H9 (cell line): ENCODE data around the gene POGLUT2. TPM values are rescaled to one million over a fixed set of nuclear protein-coding genes. Genes with fewer than 3 reads are reported as not detected.

Experiments
- DNase-seq: peaks from one replicate; pipeline ENCODE4 v3.0.0-alpha.2; 2017
- H2AFZ ChIP-seq: one replicate; pipeline ENCODE4 v1.6.1; 2013; ENCODE audit warnings: mild to moderate bottlenecking, low read length, control low read depth, moderate library complexity
- H2AK5ac ChIP-seq: 2 replicates; pipeline ENCODE4 v1.6.1; 2013; ENCODE audit warnings: low read length, control low read depth, mixed read lengths; ENCODE audit not compliant: insufficient read length
- H2BK120ac ChIP-seq: one replicate; pipeline ENCODE4 v1.6.1; 2013; ENCODE audit warnings: low read depth, mild to moderate bottlenecking, low read length, control low read depth, inconsistent platforms; ENCODE audit not compliant: poor library complexity, severe bottlenecking
- H2BK12ac ChIP-seq: 2 replicates; pipeline ENCODE4 v1.6.1; 2013; ENCODE audit warnings: low read length, control low read depth, mixed read lengths, low read depth; ENCODE audit not compliant: insufficient read length
- H2BK15ac ChIP-seq: 2 replicates; pipeline ENCODE4 v1.6.1; 2013; ENCODE audit warnings: low read depth, low read length, control low read depth
- H2BK20ac ChIP-seq: one replicate; pipeline ENCODE4 v1.6.1; 2013; ENCODE audit warnings: low read depth, mild to moderate bottlenecking, low read length, control low read depth, inconsistent platforms; ENCODE audit not compliant: poor library complexity, severe bottlenecking
- H2BK5ac ChIP-seq: 2 replicates; pipeline ENCODE4 v1.6.1; 2013; ENCODE audit warnings: low read length, control low read depth, mixed read lengths; ENCODE audit not compliant: insufficient read length
- H3K14ac ChIP-seq: 2 replicates; pipeline ENCODE4 v1.6.1; 2013; ENCODE audit warnings: low read length, control low read depth; ENCODE audit not compliant: insufficient read depth
- H3K18ac ChIP-seq: 2 replicates; pipeline ENCODE4 v1.6.1; 2013; ENCODE audit warnings: low read depth, mild to moderate bottlenecking, mixed read lengths, low read length, control low read depth; ENCODE audit not compliant: insufficient read length
- H3K23ac ChIP-seq: 2 replicates; pipeline ENCODE4 v1.6.1; 2013; ENCODE audit warnings: low read length, control low read depth, mixed read lengths, low read depth; ENCODE audit not compliant: insufficient read length
- H3K23me2 ChIP-seq: 2 replicates; pipeline ENCODE4 v1.6.1; 2013; ENCODE audit warnings: low read depth, mild to moderate bottlenecking, mixed read lengths, low read length, control low read depth; ENCODE audit not compliant: insufficient read length, poor library complexity, severe bottlenecking
- H3K27ac ChIP-seq: 2 replicates; pipeline ENCODE4 v1.5.1; 2013; ENCODE audit warnings: low read length, control low read depth, mixed read lengths, low read depth; ENCODE audit not compliant: insufficient read length
- H3K27me3 ChIP-seq: 2 replicates; pipeline ENCODE4 v1.6.1; 2013; ENCODE audit warnings: low read length, control low read depth, inconsistent platforms; ENCODE audit not compliant: insufficient read depth
- H3K4ac ChIP-seq: 2 replicates; pipeline ENCODE4 v1.6.1; 2013; ENCODE audit warnings: low read depth, mild to moderate bottlenecking, control low read depth, inconsistent platforms, low read length, moderate library complexity
- H3K4me1 ChIP-seq: 2 replicates; pipeline ENCODE4 v1.6.1; 2013; ENCODE audit warnings: low read length, control low read depth, inconsistent platforms; ENCODE audit not compliant: insufficient read depth
- H3K4me2 ChIP-seq: 2 replicates; pipeline ENCODE4 v1.6.1; 2013; ENCODE audit warnings: low read length, control low read depth, mixed read lengths; ENCODE audit not compliant: insufficient read length, insufficient read depth
- H3K56ac ChIP-seq: 2 replicates; pipeline ENCODE4 v1.6.1; 2013; ENCODE audit warnings: low read depth, mild to moderate bottlenecking, mixed read lengths, low read length, control low read depth; ENCODE audit not compliant: insufficient read length
- H3K79me1 ChIP-seq: 2 replicates; pipeline ENCODE4 v1.6.1; 2013; ENCODE audit warnings: low read depth, mild to moderate bottlenecking, moderate library complexity, low read length, control low read depth, inconsistent platforms; ENCODE audit not compliant: insufficient read depth, poor library complexity, severe bottlenecking
- H3K79me2 ChIP-seq: 2 replicates; pipeline ENCODE4 v1.6.1; 2013; ENCODE audit warnings: low read length, control low read depth, inconsistent platforms; ENCODE audit not compliant: insufficient read depth
- H3K9ac ChIP-seq: 2 replicates; pipeline ENCODE4 v1.6.1; 2013; ENCODE audit warnings: low read length, control low read depth, mixed read lengths; ENCODE audit not compliant: insufficient read length; ENCODE audit errors: extremely low read depth
- H3K9me3 ChIP-seq: one replicate; pipeline ENCODE4 v1.6.1; 2013; ENCODE audit warnings: low read depth, low read length, inconsistent platforms; ENCODE audit not compliant: control insufficient read depth
- H3T11ph ChIP-seq: one replicate; pipeline ENCODE4 v1.6.1; 2013; ENCODE audit warnings: mild to moderate bottlenecking, low read length, control low read depth, inconsistent platforms
- H4K20me1 ChIP-seq: one replicate; pipeline ENCODE4 v1.6.1; 2013; ENCODE audit not compliant: control insufficient read depth, insufficient read length, insufficient read depth
- H4K5ac ChIP-seq: 2 replicates; pipeline ENCODE4 v1.6.1; 2013; ENCODE audit warnings: low read depth, mild to moderate bottlenecking, mixed read lengths, low read length, control low read depth; ENCODE audit not compliant: insufficient read length
- H4K8ac ChIP-seq: replicated peaks from 2 replicates; pipeline ENCODE4 v1.6.1; 2013; ENCODE audit warnings: low read length, control low read depth, mixed read lengths, low read depth; ENCODE audit not compliant: insufficient read length
- H4K91ac ChIP-seq: 2 replicates; pipeline ENCODE4 v1.6.1; 2013; ENCODE audit warnings: low read depth, mild to moderate bottlenecking, moderate library complexity, mixed read lengths, low read length, control low read depth; ENCODE audit not compliant: insufficient read length
- H3K27ac Mint-ChIP-seq, 3 experiments: 2 replicates in 2 of 3; 3 replicates in 1 of 3; pipeline ENCODE4 v1.8.0; 2020 to 2021; ENCODE audit warnings: mixed read lengths in 3 of 3, mild to moderate bottlenecking in 1 of 3, moderate library complexity in 1 of 3
- H3K27me3 Mint-ChIP-seq: 2 replicates; pipeline ENCODE4 v1.8.0; 2021; ENCODE audit warnings: low read depth, mild to moderate bottlenecking, moderate library complexity, mixed read lengths
- H3K36me3 Mint-ChIP-seq, 3 experiments: 2 replicates in 2 of 3; 3 replicates in 1 of 3; pipeline ENCODE4 v1.8.0; 2020 to 2021; ENCODE audit warnings: low read depth in 3 of 3, mixed read lengths in 3 of 3; ENCODE audit not compliant: insufficient read depth in 1 of 3
- H3K4me1 Mint-ChIP-seq, 2 experiments: 2 replicates each; pipeline ENCODE4 v1.8.0; 2020; ENCODE audit warnings: mixed read lengths in 2 of 2
- H3K4me3 Mint-ChIP-seq, 2 experiments: 2 replicates in 1 of 2; 3 replicates in 1 of 2; pipeline ENCODE4 v1.8.0; 2020 to 2021; ENCODE audit warnings: mild to moderate bottlenecking in 2 of 2, mixed read lengths in 2 of 2, moderate library complexity in 1 of 2
- H3K9me3 Mint-ChIP-seq, 2 experiments: 2 replicates in 1 of 2; 3 replicates in 1 of 2; pipeline ENCODE4 v1.8.0; 2020; ENCODE audit warnings: mild to moderate bottlenecking in 2 of 2, mixed read lengths in 2 of 2, moderate library complexity in 1 of 2
- CTCF ChIP-seq: fragments of 200-600 bp; sonication (generic); conservative IDR thresholded peaks from 3 replicates; pipeline ENCODE4 v1.8.0; 2021; ENCODE audit warnings: antibody characterized with exemption, mild to moderate bottlenecking
- WGBS: extraction: QIAGEN DNeasy Blood & Tissue Kit; methylation state at CpG from one replicate; pipeline ENCODE4 v1.1.7; 2013; ENCODE audit warnings: missing lambda C conversion rate, low lambda C conversion rate, mixed read lengths; ENCODE audit not compliant: insufficient read length; ENCODE audit errors: extremely low coverage; 5-methylcytosine and 5-hydroxymethylcytosine counted together
- total RNA-seq: library from RNA; stranded (reverse); gene quantifications from 2 replicates; pipeline ENCODE4 v1.2.1, GENCODE V29; 2021

POGLUT2 gene
- total RNA-seq, 1 experiment from 2014 or later = 23.5 TPM

- peaks cover 18 to 43% (median 30%) of the 10 kb centered on the region in 3 experiments; a peak in 6 of 7 replicates for H3K36me3 Mint-ChIP-seq
- no peaks in the 10 kb centered on the region; the same call in 1 of the 2 replicates for H3K4me1 ChIP-seq
- no peak overlapping the region for H3K4me2 ChIP-seq
Measured at GRCh38 chr13:102792396-102792795, 6.4 kb downstream of the POGLUT2 start.

More at GRCh38 chr13:102792396-102792795, 6.4 kb downstream of the POGLUT2 start:
- Histone ChIP-seq H2BK12ac (no peak overlapping the region), H3K4ac (no peak overlapping the region), H2BK120ac (no peak overlapping the region), H4K5ac (no peak overlapping the region), H3K9ac (no peak overlapping the region), H2BK5ac (no peak overlapping the region), H3K14ac (no peak overlapping the region), H3T11ph (no peak overlapping the region), H3K27ac (no peak overlapping the region), H2AK5ac (no peak overlapping the region), H3K18ac (no peak overlapping the region), H4K20me1 (no peaks in the 10 kb centered on the region), H3K23ac (no peak overlapping the region), H3K79me2 (no peaks in the 10 kb centered on the region), H4K91ac (no peak overlapping the region), H2BK15ac (no peak overlapping the region), H3K79me1 (no peaks in the 10 kb centered on the region), H4K8ac (no peak overlapping the region), H3K23me2 (no peaks in the 10 kb centered on the region), H2AFZ (no peak overlapping the region), H3K27me3 (no peaks in the 10 kb centered on the region), H2BK20ac (no peak overlapping the region), H3K56ac (no peak overlapping the region), H3K9me3 (no peaks in the 10 kb centered on the region)
- Mint-ChIP-seq H3K4me3 (no peak overlapping the region), H3K4me1 (peaks cover 22% of the 10 kb centered on the region in 2 experiments), H3K27me3 (no peaks in the 10 kb centered on the region), H3K9me3 (no peaks in the 10 kb centered on the region), H3K27ac (no peak overlapping the region)
- WGBS = no CpG with 5 or more reads among the region's 1 CpG
- no peak for TF ChIP-seq CTCF
- no peak for DNase-seq
